ENCODE data around the gene B3GNT2.

GRCh38 chr2:62208758-62209114, 12.8 kb downstream of the B3GNT2 start:
- TF ChIP-seq CTCF (IDR thresholded peaks at IDR 0.05) (no peak), POLR2AphosphoS5 (IDR thresholded peaks at IDR 0.05) (no peak), EP300 (IDR thresholded peaks at IDR 0.05) (no peak), POLR2A (IDR thresholded peaks at IDR 0.05) (no peak)
